Activated CD4-positive, CD25-positive, alpha-beta regulatory T cell treated with anti-CD3 and anti-CD28 coated beads, Interleukin-2, amount 50 U/mL, for 16 hours (primary cell): ENCODE data around the gene CIAO2B.

Source experiments
- DNase-seq: peaks from one replicate; pipeline ENCODE4 v3.0.0-alpha.2; 2020; ENCODE audit warnings: low read depth, low spot score

Gene CIAO2B

GRCh38 chr16:66888647-66889615 is 45.3 kb downstream of the CIAO2B start:
- no peak for DNase-seq

- DNase-seq = no peak
These were observed 47.3 kb downstream of the CIAO2B start for GRCh38 chr16:66886914-66887313.

- DNase-seq = no peak
These were observed 47.9 kb downstream of the CIAO2B start for GRCh38 chr16:66886321-66886720.

- DNase-seq = no peak
These were observed 48.7 kb downstream of the CIAO2B start for GRCh38 chr16:66885491-66885890.

GRCh38 chr16:66882702-66883101 is 51.5 kb downstream of the CIAO2B start:
- DNase-seq = no peak
